Epithelial cell of esophagus (primary cell): Measurements from ENCODE around the gene CDK4.
A peak's percentile ranks its signal among the peaks of the same experiment; 100 is the strongest.

Experiments used
- DNase-seq: peaks from one replicate; pipeline ENCODE4 v3.0.0; 2010; ENCODE audit warnings: low read depth
- H3K4me3 ChIP-seq: 2 replicates; pipeline ENCODE4 v1.5.1; 2011; ENCODE audit warnings: mild to moderate bottlenecking, low read length, control low read depth
- TF ChIP-seq, protein P1 (sequence below): IDR thresholded peaks from 2 replicates; pipeline ENCODE4 v1.5.1; 2011; ENCODE audit warnings: low read depth, mild to moderate bottlenecking, low read length, control low read depth, inconsistent platforms; ENCODE audit not compliant: insufficient read depth; ENCODE audit errors: missing control alignments

Gene CDK4

DNA sequence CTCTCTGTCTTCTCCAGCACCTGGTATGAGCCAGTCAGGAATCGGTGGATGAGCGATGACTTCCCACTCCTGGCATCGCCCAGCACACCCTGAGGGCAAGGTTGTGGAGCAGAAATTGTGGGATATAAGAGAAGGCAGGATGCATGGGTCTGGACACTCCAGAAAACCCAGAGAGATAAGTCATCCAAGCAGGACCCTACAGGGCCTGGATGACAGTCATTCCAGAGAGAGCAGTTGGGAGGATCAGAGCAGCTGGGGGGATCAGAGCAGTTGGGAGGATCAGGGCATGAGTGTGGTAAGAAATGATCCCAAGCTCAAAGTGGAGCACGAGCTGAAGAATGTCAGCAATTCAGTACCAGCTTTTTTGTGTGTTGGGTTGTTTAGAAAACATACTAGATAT lies 17.5 kb downstream of the CDK4 start:
- TF ChIP-seq, protein P1, sequence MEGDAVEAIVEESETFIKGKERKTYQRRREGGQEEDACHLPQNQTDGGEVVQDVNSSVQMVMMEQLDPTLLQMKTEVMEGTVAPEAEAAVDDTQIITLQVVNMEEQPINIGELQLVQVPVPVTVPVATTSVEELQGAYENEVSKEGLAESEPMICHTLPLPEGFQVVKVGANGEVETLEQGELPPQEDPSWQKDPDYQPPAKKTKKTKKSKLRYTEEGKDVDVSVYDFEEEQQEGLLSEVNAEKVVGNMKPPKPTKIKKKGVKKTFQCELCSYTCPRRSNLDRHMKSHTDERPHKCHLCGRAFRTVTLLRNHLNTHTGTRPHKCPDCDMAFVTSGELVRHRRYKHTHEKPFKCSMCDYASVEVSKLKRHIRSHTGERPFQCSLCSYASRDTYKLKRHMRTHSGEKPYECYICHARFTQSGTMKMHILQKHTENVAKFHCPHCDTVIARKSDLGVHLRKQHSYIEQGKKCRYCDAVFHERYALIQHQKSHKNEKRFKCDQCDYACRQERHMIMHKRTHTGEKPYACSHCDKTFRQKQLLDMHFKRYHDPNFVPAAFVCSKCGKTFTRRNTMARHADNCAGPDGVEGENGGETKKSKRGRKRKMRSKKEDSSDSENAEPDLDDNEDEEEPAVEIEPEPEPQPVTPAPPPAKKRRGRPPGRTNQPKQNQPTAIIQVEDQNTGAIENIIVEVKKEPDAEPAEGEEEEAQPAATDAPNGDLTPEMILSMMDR = no peak
- no peak overlapping the region for H3K4me3 ChIP-seq
- peak; percentile 32 for DNase-seq

GRCh38 chr12:57733928-57734327 lies 18.2 kb downstream of the CDK4 start:
- no peak overlapping the region for H3K4me3 ChIP-seq
- DNase-seq = no peak
- TF ChIP-seq, protein P1 = no peak

DNA sequence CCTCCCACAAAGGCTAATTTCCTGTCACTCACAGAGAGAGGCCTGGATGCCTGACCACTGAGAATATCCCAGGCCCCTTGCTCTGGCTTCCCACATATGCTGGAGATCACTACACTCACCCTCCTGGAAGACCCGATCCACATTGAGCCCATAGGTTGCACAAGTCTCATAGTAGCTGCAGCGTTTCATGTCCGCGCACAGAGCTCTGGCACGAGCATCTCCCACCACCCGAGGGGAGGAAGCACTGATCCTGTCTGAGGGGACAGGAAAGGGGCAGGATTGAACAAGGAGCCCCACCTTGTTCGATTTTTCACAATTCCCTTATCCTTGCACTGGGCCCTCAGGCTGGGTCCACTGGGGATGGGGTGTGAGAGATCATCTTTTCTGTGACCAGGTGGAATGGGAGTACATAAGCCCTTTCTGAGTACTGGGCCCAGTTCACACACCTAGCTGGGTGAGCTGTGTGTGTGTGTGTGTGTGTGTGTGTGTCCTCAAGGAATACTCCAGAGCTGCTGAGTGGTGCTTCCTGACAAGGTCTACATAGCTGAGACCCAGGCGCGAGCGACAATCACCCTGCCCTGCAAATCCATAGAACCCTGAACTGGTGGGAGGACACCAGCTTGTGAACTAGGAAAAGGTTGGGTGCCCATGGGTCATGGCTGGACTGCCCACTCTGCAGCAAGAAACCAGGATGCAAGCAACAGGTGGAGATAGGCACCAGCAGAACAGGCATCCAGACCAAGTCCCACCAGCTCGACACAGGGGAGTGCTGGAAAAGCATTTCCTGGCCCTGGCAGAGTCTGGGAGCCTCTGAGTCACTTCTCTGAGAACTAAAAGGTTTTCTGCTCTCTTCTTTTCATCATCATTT lies 19.1 kb downstream of the CDK4 start:
- no peak for DNase-seq
- TF ChIP-seq, protein P1 = no peak
- H3K4me3 ChIP-seq = no peak overlapping the region

DNA sequence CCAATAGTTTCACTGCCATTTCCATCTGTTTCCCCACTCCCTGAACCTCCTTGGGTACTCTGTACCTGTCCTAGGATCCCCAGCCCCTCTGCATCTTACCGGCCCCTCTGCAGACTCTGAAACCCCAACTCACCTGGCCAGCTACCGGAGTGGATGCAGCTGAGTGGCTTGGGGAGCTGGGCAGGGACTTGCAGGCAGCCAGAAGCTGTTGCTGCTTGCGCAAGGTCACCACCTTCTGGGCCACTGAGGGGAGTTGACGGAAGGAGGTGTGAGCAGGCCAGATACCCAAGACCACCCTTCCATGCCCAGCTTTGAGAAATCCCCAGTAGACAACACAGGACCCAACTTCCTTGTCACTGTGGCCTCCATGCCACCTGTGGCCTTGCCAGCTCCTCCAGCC lies 19.8 kb downstream of the CDK4 start:
- H3K4me3 ChIP-seq = no peak overlapping the region
- DNase-seq = no peak
- TF ChIP-seq, protein P1 = no peak

GRCh38 chr12:57731411-57732080 lies 20.6 kb downstream of the CDK4 start:
- no peak overlapping the region for H3K4me3 ChIP-seq
- DNase-seq = no peak
- TF ChIP-seq, protein P1 = no peak

- DNase-seq = no peak
- TF ChIP-seq, protein P1 = no peak
- no peak overlapping the region for H3K4me3 ChIP-seq
These were observed 21.6 kb downstream of the CDK4 start for GRCh38 chr12:57730336-57731067.
